Ishikawa (cell line): ENCODE measurements around the gene TRIAP1.

Experiments
- CEBPB ChIP-seq: IDR thresholded peaks from 2 replicates; pipeline ENCODE4 v1.6.1; 2012
- CREB1 ChIP-seq: IDR thresholded peaks from 2 replicates; pipeline ENCODE4 v1.6.1; 2012; ENCODE audit warnings: low read depth
- EGR1 ChIP-seq: IDR thresholded peaks from 2 replicates; pipeline ENCODE4 v1.6.1; 2012
- EP300 ChIP-seq: IDR thresholded peaks from 2 replicates; pipeline ENCODE4 v1.6.1; 2012; ENCODE audit warnings: borderline replicate concordance
- FOXM1 ChIP-seq: IDR thresholded peaks from 2 replicates; pipeline ENCODE4 v1.6.1; 2012; ENCODE audit warnings: low read depth, borderline replicate concordance
- NFIC ChIP-seq: IDR thresholded peaks from 2 replicates; pipeline ENCODE4 v1.6.1; 2012
- RAD21 ChIP-seq: IDR thresholded peaks from 2 replicates; pipeline ENCODE4 v1.6.1; 2012; ENCODE audit warnings: low read depth
- TAF1 ChIP-seq: IDR thresholded peaks from 2 replicates; pipeline ENCODE4 v1.6.1; 2012; ENCODE audit warnings: low read depth, mild to moderate bottlenecking
- TEAD4 ChIP-seq: IDR thresholded peaks from 2 replicates; pipeline ENCODE4 v1.6.1; 2012
- YY1 ChIP-seq: IDR thresholded peaks from 2 replicates; pipeline ENCODE4 v1.6.1; 2012; ENCODE audit warnings: low read depth
- ZBTB7A ChIP-seq: IDR thresholded peaks from 2 replicates; pipeline ENCODE4 v1.6.1; 2012; ENCODE audit warnings: low read depth
- TF ChIP-seq, protein P1 (sequence below): IDR thresholded peaks from 2 replicates; pipeline ENCODE4 v1.6.1; 2012
- TF ChIP-seq, protein P2 (sequence below): IDR thresholded peaks from 2 replicates; pipeline ENCODE4 v1.6.1; 2012
- TF ChIP-seq, protein P3 (sequence below): IDR thresholded peaks from 2 replicates; pipeline ENCODE4 v1.6.1; 2012; ENCODE audit warnings: low read depth, mild to moderate bottlenecking

The TRIAP1 gene

DNA sequence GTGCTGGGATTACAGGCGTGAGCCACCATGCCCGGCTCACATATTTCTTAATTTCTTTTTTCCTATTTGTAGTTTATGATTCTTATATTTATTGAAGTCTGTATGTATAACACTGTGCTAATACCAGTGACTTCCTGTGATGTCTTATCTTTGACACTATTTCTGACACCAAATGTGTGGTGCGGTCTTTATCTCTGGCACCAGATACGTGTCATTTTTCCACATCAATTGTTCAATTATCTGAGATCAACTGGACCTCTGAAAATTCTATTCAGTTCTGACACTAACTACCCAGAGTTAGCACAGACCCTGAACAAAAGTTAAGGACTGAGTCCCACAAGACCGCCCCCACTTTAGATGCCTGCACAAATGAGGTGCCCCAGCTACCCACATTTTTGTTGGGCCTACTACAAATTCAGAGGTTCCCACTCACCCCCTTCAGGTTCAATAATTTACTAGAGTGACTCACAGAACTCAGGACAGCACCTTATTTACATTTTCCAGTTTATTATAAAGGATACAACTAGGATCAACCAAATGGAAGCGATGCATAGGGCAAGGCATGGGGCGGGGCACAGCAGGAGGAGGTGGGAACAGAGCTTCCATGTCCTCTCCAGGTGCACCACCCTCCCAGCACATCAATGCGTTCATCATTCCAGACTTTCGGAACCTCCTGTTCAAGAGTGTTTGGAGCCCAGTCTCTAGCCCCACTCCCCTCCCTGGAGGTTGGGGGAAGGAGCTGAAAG, 35.0 kb upstream of the TRIAP1 start:
- TF ChIP-seq FOXM1: no peak
- TF ChIP-seq YY1: no peak
- no peak for TF ChIP-seq RAD21
- TF ChIP-seq EP300: no peak
- TF ChIP-seq, protein P1, sequence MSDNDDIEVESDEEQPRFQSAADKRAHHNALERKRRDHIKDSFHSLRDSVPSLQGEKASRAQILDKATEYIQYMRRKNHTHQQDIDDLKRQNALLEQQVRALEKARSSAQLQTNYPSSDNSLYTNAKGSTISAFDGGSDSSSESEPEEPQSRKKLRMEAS: no peak
- TF ChIP-seq, protein P2, sequence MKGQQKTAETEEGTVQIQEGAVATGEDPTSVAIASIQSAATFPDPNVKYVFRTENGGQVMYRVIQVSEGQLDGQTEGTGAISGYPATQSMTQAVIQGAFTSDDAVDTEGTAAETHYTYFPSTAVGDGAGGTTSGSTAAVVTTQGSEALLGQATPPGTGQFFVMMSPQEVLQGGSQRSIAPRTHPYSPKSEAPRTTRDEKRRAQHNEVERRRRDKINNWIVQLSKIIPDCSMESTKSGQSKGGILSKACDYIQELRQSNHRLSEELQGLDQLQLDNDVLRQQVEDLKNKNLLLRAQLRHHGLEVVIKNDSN: no peak
- no peak for TF ChIP-seq ZBTB7A
- TF ChIP-seq, protein P3, sequence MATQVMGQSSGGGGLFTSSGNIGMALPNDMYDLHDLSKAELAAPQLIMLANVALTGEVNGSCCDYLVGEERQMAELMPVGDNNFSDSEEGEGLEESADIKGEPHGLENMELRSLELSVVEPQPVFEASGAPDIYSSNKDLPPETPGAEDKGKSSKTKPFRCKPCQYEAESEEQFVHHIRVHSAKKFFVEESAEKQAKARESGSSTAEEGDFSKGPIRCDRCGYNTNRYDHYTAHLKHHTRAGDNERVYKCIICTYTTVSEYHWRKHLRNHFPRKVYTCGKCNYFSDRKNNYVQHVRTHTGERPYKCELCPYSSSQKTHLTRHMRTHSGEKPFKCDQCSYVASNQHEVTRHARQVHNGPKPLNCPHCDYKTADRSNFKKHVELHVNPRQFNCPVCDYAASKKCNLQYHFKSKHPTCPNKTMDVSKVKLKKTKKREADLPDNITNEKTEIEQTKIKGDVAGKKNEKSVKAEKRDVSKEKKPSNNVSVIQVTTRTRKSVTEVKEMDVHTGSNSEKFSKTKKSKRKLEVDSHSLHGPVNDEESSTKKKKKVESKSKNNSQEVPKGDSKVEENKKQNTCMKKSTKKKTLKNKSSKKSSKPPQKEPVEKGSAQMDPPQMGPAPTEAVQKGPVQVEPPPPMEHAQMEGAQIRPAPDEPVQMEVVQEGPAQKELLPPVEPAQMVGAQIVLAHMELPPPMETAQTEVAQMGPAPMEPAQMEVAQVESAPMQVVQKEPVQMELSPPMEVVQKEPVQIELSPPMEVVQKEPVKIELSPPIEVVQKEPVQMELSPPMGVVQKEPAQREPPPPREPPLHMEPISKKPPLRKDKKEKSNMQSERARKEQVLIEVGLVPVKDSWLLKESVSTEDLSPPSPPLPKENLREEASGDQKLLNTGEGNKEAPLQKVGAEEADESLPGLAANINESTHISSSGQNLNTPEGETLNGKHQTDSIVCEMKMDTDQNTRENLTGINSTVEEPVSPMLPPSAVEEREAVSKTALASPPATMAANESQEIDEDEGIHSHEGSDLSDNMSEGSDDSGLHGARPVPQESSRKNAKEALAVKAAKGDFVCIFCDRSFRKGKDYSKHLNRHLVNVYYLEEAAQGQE: no peak
- no peak for TF ChIP-seq CEBPB
- no peak for TF ChIP-seq NFIC
- TF ChIP-seq CREB1: no peak

DNA sequence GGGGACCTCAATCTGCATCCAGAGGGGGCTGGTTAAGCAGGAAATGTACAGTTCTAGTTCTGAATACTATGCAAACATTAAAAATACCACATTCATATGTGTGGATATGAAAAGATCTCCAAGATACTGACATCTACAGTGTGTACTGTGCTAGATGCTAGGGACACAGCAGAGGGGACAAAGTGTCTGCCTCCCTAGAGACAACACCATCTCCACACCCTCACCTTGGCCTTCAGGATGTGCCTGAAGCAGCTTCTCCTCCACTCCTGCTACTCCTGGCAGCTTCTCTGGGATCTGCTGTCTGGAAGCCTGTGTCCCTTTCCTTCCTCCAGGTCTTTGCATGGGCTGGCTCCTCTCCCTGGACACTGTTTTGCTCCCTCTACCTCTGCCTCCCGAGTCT, 34.0 kb upstream of the TRIAP1 start:
- no peak for TF ChIP-seq NFIC
- no peak for TF ChIP-seq CEBPB
- TF ChIP-seq, protein P2: no peak
- no peak for TF ChIP-seq EP300
- no peak for TF ChIP-seq ZBTB7A
- TF ChIP-seq YY1: no peak
- TF ChIP-seq, protein P1: no peak
- no peak for TF ChIP-seq TEAD4
- no peak for TF ChIP-seq TAF1
- TF ChIP-seq CREB1: no peak

DNA sequence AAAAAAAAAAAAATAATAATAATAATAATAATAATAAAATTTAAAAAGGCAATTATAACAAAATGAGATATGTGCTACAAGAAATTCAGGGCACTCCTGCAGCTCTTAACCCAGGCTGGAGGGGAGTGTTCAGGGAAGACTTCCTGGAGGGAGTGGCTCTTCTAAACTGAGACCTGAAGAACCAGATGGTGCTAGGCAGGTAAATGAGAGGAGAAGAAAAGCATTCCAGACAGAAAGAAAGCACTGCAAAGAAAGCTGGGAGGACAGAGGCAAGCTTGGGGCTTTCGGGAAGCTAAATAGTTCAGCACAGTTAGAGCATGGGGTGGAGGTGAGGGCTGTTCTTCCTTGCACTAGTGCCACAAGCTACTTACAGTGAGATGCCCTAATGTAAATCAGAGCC, 33.3 kb upstream of the TRIAP1 start:
- TF ChIP-seq CEBPB: no peak
- no peak for TF ChIP-seq ZBTB7A
- TF ChIP-seq TAF1: no peak
- no peak for TF ChIP-seq YY1
- TF ChIP-seq EGR1: no peak
- TF ChIP-seq, protein P1: no peak
- TF ChIP-seq CREB1: no peak
- TF ChIP-seq RAD21: no peak

DNA sequence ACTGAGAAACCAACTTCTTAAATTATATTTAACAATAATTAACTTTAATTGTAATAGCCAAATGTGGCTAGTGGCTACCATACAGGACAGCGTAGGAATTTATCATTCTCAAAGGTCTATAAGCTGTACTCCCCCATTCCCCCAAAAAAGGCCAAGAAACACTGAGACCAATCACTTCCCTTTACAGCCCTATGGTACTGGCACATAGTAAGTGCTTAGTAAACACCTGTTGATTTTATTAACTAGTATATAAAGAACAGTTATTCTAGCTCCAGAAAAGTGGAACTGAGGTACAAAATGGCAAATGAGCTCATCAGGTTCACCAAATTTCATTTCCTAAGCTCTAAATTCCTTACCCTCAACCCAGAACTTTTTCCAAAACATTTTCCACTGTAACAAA, 29.5 kb upstream of the TRIAP1 start:
- TF ChIP-seq CEBPB: no peak
- no peak for TF ChIP-seq EGR1
- TF ChIP-seq CREB1: no peak
- TF ChIP-seq EP300: no peak
- TF ChIP-seq FOXM1: no peak

DNA sequence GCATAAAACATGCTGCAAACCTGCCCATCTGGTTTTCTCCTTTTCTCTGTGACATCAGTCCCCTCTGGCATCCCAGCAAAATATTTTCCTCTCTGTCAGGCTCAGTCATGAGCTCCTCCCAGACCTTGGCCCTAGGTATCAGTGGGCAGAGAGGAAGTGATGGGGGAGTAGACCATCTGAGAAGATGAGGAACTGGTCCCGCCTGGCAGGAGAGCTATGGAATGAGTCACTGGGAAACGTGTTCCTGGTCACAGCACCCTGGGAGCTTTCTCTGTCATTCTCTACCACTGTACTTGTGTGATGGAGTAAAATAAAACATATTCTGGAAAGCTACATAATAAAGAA, 28.4 kb upstream of the TRIAP1 start:
- TF ChIP-seq TAF1 (no peak), NFIC (0 out of 2 replicates have a peak, but pooled peaks have one; percentile 10), EP300 (no peak), FOXM1 (no peak), ZBTB7A (no peak), TEAD4 (no peak)
- TF ChIP-seq, protein P3: no peak
- TF ChIP-seq, protein P1: no peak
